Tibial nerve (tissue), 4 donors: ENCODE data around the gene RAB3GAP2. TPM values are rescaled to one million over a fixed set of nuclear protein-coding genes. Genes with fewer than 3 reads are reported as not detected.
"Not testable (repeated sequence)": the region's sequence is repeated elsewhere in the genome, so short reads cannot be mapped to it uniquely, and the experiment has no call there.

Experiments
- DNase-seq, 2 donors: peaks; one replicate each; pipeline ENCODE4 v3.0.0-alpha.2; 2019; ENCODE audit warnings: low spot score in 2 of 2
- H3K27ac ChIP-seq, 4 donors: fragments of 200-600 bp; sonication (generic) in 3 of 4; one replicate each; pipeline ENCODE4 v1.5.1; 2017 to 2019; ENCODE audit warnings: mild to moderate bottlenecking in 1 of 4
- H3K27me3 ChIP-seq, 2 donors: fragments of 200-600 bp; sonication (generic) in 1 of 2; one replicate each; pipeline versions ENCODE4 v1.5.1 to v1.6.0; 2017 to 2019
- H3K36me3 ChIP-seq, 3 donors: fragments of 200-600 bp; sonication (generic); one replicate each; pipeline ENCODE4 v1.5.1; 2018 to 2019
- H3K4me1 ChIP-seq, 4 donors: fragments of 200-600 bp; sonication (generic) in 3 of 4; one replicate each; pipeline ENCODE4 v1.5.1; 2017 to 2019
- H3K4me3 ChIP-seq, 4 donors: fragments of 200-600 bp; sonication (generic) in 3 of 4; one replicate each; pipeline ENCODE4 v1.5.1; 2017 to 2019; ENCODE audit warnings: mild to moderate bottlenecking in 1 of 4, moderate library complexity in 1 of 4
- H3K9me3 ChIP-seq, 4 donors: fragments of 200-600 bp; sonication (generic) in 3 of 4; one replicate each; pipeline ENCODE4 v1.5.1; 2017 to 2019
- CTCF ChIP-seq, 5 experiments: fragments of 200-600 bp in 3 of 5; fragments of 450-650 bp in 2 of 5; sonication (generic) in 3 of 5; IDR thresholded peaks; one replicate each; pipeline ENCODE4 v1.5.1; 2016 to 2019; ENCODE audit warnings: antibody characterized with exemption in 5 of 5, mild to moderate bottlenecking in 3 of 5, moderate library complexity in 2 of 5
- EP300 ChIP-seq, 2 donors: sonication (generic); formaldehyde crosslinking; IDR thresholded peaks; one replicate each; pipeline ENCODE4 v1.6.1; 2017; ENCODE audit warnings: antibody characterized with exemption in 2 of 2, mild to moderate bottlenecking in 1 of 2
- POLR2A ChIP-seq, 2 donors: fragments of 450-650 bp; IDR thresholded peaks; one replicate each; pipeline ENCODE4 v1.6.1; 2017; ENCODE audit warnings: antibody characterized with exemption in 2 of 2, mild to moderate bottlenecking in 2 of 2, moderate library complexity in 2 of 2
- WGBS, 2 donors: methylation state at CpG; one replicate each; pipeline ENCODE4 v1.1.5; 2018; 5-methylcytosine and 5-hydroxymethylcytosine counted together
- total RNA-seq, 4 donors: library from RNA; depleted of rRNA; stranded (reverse); fragments of >200 nt; gene quantifications; one replicate each; pipeline ENCODE4 v1.1.0, GENCODE V29; 2016

RAB3GAP2 gene
- total RNA-seq, 4 donors from 2014 or later: 30.6 to 36.8 (median 31.2) TPM

GRCh38 chr1:220184506-220184905 is 87.7 kb downstream of the RAB3GAP2 start:
- TF ChIP-seq POLR2A (IDR thresholded peaks at IDR 0.05) (no peak), CTCF (IDR thresholded peaks at IDR 0.05) (no peak), EP300 (IDR thresholded peaks at IDR 0.05) (no peak)
- Histone ChIP-seq H3K27ac (no peak overlapping the region), H3K4me1 (no peaks in the 10 kb centered on the region), H3K27me3 (no peaks in the 10 kb centered on the region), H3K9me3 (no peaks in the 10 kb centered on the region), H3K36me3 (peaks cover 0 to 59% (median 0%) of the 10 kb centered on the region in 3 donors), H3K4me3 (no peak overlapping the region)
- WGBS, 2 donors: 73 to 85% methylated on average over 1 of the region's 1 CpG
- no peak for DNase-seq

GRCh38 chr1:220182656-220183055 is 89.6 kb downstream of the RAB3GAP2 start:
- Histone ChIP-seq H3K27me3 (no peaks in the 10 kb centered on the region), H3K27ac (no peak overlapping the region), H3K4me3 (no peak overlapping the region), H3K4me1 (no peaks in the 10 kb centered on the region), H3K9me3 (no peaks in the 10 kb centered on the region), H3K36me3 (peaks cover 0 to 59% (median 0%) of the 10 kb centered on the region in 3 donors)
- no peak for DNase-seq
- WGBS, 2 donors: 58 to 63% methylated on average over 2 of the region's 2 CpGs
- no peak for TF ChIP-seq POLR2A (IDR thresholded peaks at IDR 0.05)
- TF ChIP-seq EP300 (IDR thresholded peaks at IDR 0.05): no peak
- TF ChIP-seq CTCF (IDR thresholded peaks at IDR 0.05): no peak

- Histone ChIP-seq H3K27ac (no peak overlapping the region), H3K36me3 (peaks cover 0 to 57% (median 0%) of the 10 kb centered on the region in 3 donors), H3K27me3 (no peaks in the 10 kb centered on the region), H3K4me3 (no peak overlapping the region), H3K9me3 (no peaks in the 10 kb centered on the region), H3K4me1 (no peaks in the 10 kb centered on the region)
- TF ChIP-seq POLR2A (IDR thresholded peaks at IDR 0.05) (no peak), EP300 (IDR thresholded peaks at IDR 0.05) (no peak), CTCF (IDR thresholded peaks at IDR 0.05) (no peak)
- DNase-seq: no peak
- WGBS, 2 donors: 87 to 93% methylated on average over 1 of the region's 1 CpG
Measured at GRCh38 chr1:220182111-220182510, 90.1 kb downstream of the RAB3GAP2 start.

GRCh38 chr1:220176540-220176939 is 95.7 kb downstream of the RAB3GAP2 start:
- 89 to 100% methylated on average over 1 of the region's 1 CpG for WGBS, 2 donors
- TF ChIP-seq EP300 (IDR thresholded peaks at IDR 0.05): no peak
- TF ChIP-seq CTCF (IDR thresholded peaks at IDR 0.05): no peak
- no peak for TF ChIP-seq POLR2A (IDR thresholded peaks at IDR 0.05)
- no peak for DNase-seq
- no peaks in the 10 kb centered on the region for H3K4me1 ChIP-seq
- no peak overlapping the region for H3K27ac ChIP-seq
- H3K4me3 ChIP-seq: no peak overlapping the region
- H3K36me3 ChIP-seq: peaks cover 0 to 61% (median 0%) of the 10 kb centered on the region in 3 donors
- no peaks in the 10 kb centered on the region for H3K9me3 ChIP-seq
- no peaks in the 10 kb centered on the region for H3K27me3 ChIP-seq

GRCh38 chr1:220170836-220171526 is 101.3 kb downstream of the RAB3GAP2 start:
- no peaks in the 10 kb centered on the region for H3K9me3 ChIP-seq

GRCh38 chr1:220169887-220170286 is 102.4 kb downstream of the RAB3GAP2 start:
- not testable (repeated sequence) for H3K4me1 ChIP-seq, DNase-seq, H3K27ac ChIP-seq, H3K27me3 ChIP-seq, H3K9me3 ChIP-seq, H3K4me3 ChIP-seq
- peaks cover 0 to 75% (median 26%) of the 10 kb centered on the region in 3 donors for H3K36me3 ChIP-seq
- 93 to 100% methylated on average over 4 of the region's 4 CpGs for WGBS, 2 donors

More at GRCh38 chr1:220170836-220171526, 101.3 kb downstream of the RAB3GAP2 start:
- Histone ChIP-seq H3K4me3 (no peak overlapping the region), H3K36me3 (peaks cover 0 to 68% (median 26%) of the 10 kb centered on the region in 3 donors), H3K4me1 (no peaks in the 10 kb centered on the region), H3K27ac (no peak overlapping the region), H3K27me3 (no peaks in the 10 kb centered on the region)
- DNase-seq: no peak
- WGBS, 2 donors: 94 to 95% methylated on average over 1 of the region's 1 CpG
- TF ChIP-seq CTCF (IDR thresholded peaks at IDR 0.05) (no peak), POLR2A (IDR thresholded peaks at IDR 0.05) (no peak), EP300 (IDR thresholded peaks at IDR 0.05) (no peak)
